ENCODE results near the gene ZNF451.
A peak's percentile ranks its signal among the peaks of the same experiment; 100 is the strongest.

The ZNF451 gene

GRCh38 chr6:57147401-57147800, 57.4 kb downstream of the ZNF451 start:
- no peak for TF ChIP-seq CTCF (IDR thresholded peaks at IDR 0.05; ENCODE audit: low read depth, low read length)
- H3K4me3 ChIP-seq (ENCODE audit: low read depth, low read length) = no peak overlapping the region
- DNase-seq (ENCODE audit: low read depth, low spot score) = peak; percentile 54
- in situ Hi-C loops (cut with HindIII; ENCODE audit: low sequenced_read_pairs) = no loop called here

- DNase-seq (ENCODE audit: low read depth, low spot score) = no peak
- in situ Hi-C loops (cut with HindIII; ENCODE audit: low sequenced_read_pairs) = no loop called here
- no peak overlapping the region for H3K4me3 ChIP-seq (ENCODE audit: low read depth, low read length)
- TF ChIP-seq CTCF (IDR thresholded peaks at IDR 0.05; ENCODE audit: low read depth, low read length) = no peak
Observed at GRCh38 chr6:57147955-57148858, 58.2 kb downstream of the ZNF451 start.

GRCh38 chr6:57158658-57159057, 68.7 kb downstream of the ZNF451 start:
- no peak overlapping the region for H3K4me3 ChIP-seq (ENCODE audit: low read depth, low read length)
- in situ Hi-C loops (cut with HindIII; ENCODE audit: low sequenced_read_pairs) = no loop called here
- DNase-seq (ENCODE audit: low read depth, low spot score) = no peak
- no peak for TF ChIP-seq CTCF (IDR thresholded peaks at IDR 0.05; ENCODE audit: low read depth, low read length)

- no peak for DNase-seq (ENCODE audit: low read depth, low spot score)
- H3K4me3 ChIP-seq (ENCODE audit: low read depth, low read length) = no peak overlapping the region
- in situ Hi-C loops (cut with HindIII; ENCODE audit: low sequenced_read_pairs) = no loop called here
- no peak for TF ChIP-seq CTCF (IDR thresholded peaks at IDR 0.05; ENCODE audit: low read depth, low read length)
Observed at GRCh38 chr6:57159127-57159526, 69.1 kb downstream of the ZNF451 start.

- in situ Hi-C loops (cut with HindIII; ENCODE audit: low sequenced_read_pairs) = no loop called here
- no peak for TF ChIP-seq CTCF (IDR thresholded peaks at IDR 0.05; ENCODE audit: low read depth, low read length)
- no peak overlapping the region for H3K4me3 ChIP-seq (ENCODE audit: low read depth, low read length)
Observed at GRCh38 chr6:57162028-57162427, 72.0 kb downstream of the ZNF451 start.

GRCh38 chr6:57162516-57162915, 72.5 kb downstream of the ZNF451 start:
- in situ Hi-C loops (cut with HindIII; ENCODE audit: low sequenced_read_pairs) = no loop called here
- DNase-seq (ENCODE audit: low read depth, low spot score) = no peak
- no peak for TF ChIP-seq CTCF (IDR thresholded peaks at IDR 0.05; ENCODE audit: low read depth, low read length)
- H3K4me3 ChIP-seq (ENCODE audit: low read depth, low read length) = no peak overlapping the region

More at GRCh38 chr6:57162028-57162427, 72.0 kb downstream of the ZNF451 start:
- no peak for DNase-seq (ENCODE audit: low read depth, low spot score)
